CD4-positive, alpha-beta T cell (primary cell): Measurements from ENCODE around the gene HOXA3. TPM values are rescaled to one million over a fixed set of nuclear protein-coding genes. Genes with fewer than 3 reads are reported as not detected.
A peak's percentile ranks its signal among the peaks of the same experiment; 100 is the strongest.

Source experiments
- ATAC-seq: fragments of 200-7000 bp; cut with Tn5 transposase; one replicate; pipeline ENCODE4 v1.10.0; 2022; ENCODE audit warnings: mild to moderate bottlenecking; ENCODE audit not compliant: poor library complexity
- CTCF ChIA-PET: fragments of 350-600 bp; sonication (Branson Sonifier 250); formaldehyde crosslinking; loops from one replicate; lab custom pipeline; 2021; ENCODE audit warnings: antibody characterized with exemption, inconsistent platforms; lab: Charles Lee
- POLR2A ChIA-PET: fragments of 350-600 bp; sonication (Branson Sonifier 250); formaldehyde crosslinking; loops from one replicate; lab custom pipeline; 2021; ENCODE audit warnings: antibody characterized with exemption, inconsistent platforms; lab: Charles Lee
- DNase-seq, 14 experiments: peaks; one replicate each; pipeline ENCODE4 v3.0.0-alpha.2; 2013 to 2020; ENCODE audit warnings: mixed read lengths in 2 of 14
- H3K27ac ChIP-seq, 2 donors: one replicate each; pipeline versions ENCODE4 v1.5.1 to v1.7.0; 2013; ENCODE audit warnings: low read length in 2 of 2, low read depth in 1 of 2, mild to moderate bottlenecking in 1 of 2
- H3K27me3 ChIP-seq, 2 experiments: 1 replicate in 1 of 2; 2 replicates in 1 of 2; pipeline versions ENCODE4 v1.6.1 to v1.7.0; 2013; ENCODE audit warnings: low read length in 2 of 2, control low read depth in 1 of 2, mild to moderate bottlenecking in 1 of 2, moderate library complexity in 1 of 2; ENCODE audit not compliant: insufficient read depth in 2 of 2, control insufficient read depth in 1 of 2
- H3K36me3 ChIP-seq: one replicate; pipeline ENCODE4 v1.6.1; 2013; ENCODE audit warnings: low read length, control low read depth; ENCODE audit not compliant: insufficient read depth
- H3K4me1 ChIP-seq: one replicate; pipeline ENCODE4 v1.6.1; 2013; ENCODE audit warnings: low read length, control low read depth; ENCODE audit not compliant: insufficient read depth
- H3K4me3 ChIP-seq: one replicate; pipeline ENCODE4 v1.5.1; 2013; ENCODE audit warnings: mild to moderate bottlenecking, low read length, moderate library complexity
- H3K9me3 ChIP-seq, 2 experiments: 1 replicate in 1 of 2; 2 replicates in 1 of 2; pipeline versions ENCODE4 v1.6.1 to v1.7.0; 2013; ENCODE audit warnings: low read length in 2 of 2, mild to moderate bottlenecking in 2 of 2, control low read depth in 1 of 2, moderate library complexity in 1 of 2; ENCODE audit not compliant: control insufficient read depth in 1 of 2, insufficient read depth in 1 of 2
- H3K27ac Mint-ChIP-seq: one replicate; pipeline ENCODE4 v1.8.0; 2020; ENCODE audit warnings: mixed read lengths
- H3K27me3 Mint-ChIP-seq: one replicate; pipeline ENCODE4 v1.8.0; 2021; ENCODE audit warnings: mixed read lengths
- H3K36me3 Mint-ChIP-seq: one replicate; pipeline ENCODE4 v1.8.0; 2021; ENCODE audit warnings: low read depth, mixed read lengths
- H3K4me1 Mint-ChIP-seq: one replicate; pipeline ENCODE4 v1.8.0; 2021; ENCODE audit warnings: low read depth, mixed read lengths
- H3K4me3 Mint-ChIP-seq: one replicate; pipeline ENCODE4 v1.8.0; 2020; ENCODE audit warnings: mild to moderate bottlenecking, mixed read lengths
- H3K9me3 Mint-ChIP-seq: one replicate; pipeline ENCODE4 v1.8.0; 2020; ENCODE audit warnings: mixed read lengths
- intact Hi-C, 2 experiments: fragments of 100-400 bp; cut with DNase I in 1 of 2; cut with micrococcal nuclease in 1 of 2; formaldehyde crosslinking; loops; one replicate each; pipeline versions ENCODE4 v1.15.1 to v1.9.0; 2023 to 2025; cut with DNase I, micrococcal nuclease
- total RNA-seq, 174 experiments: library from RNA in 2 of 174; stranded (reverse) in 2 of 174; gene quantifications; one replicate each; pipeline ENCODE4 v1.2.3 and lab custom pipeline; 2021 to 2026
- TF ChIP-seq, protein P1 (sequence below): fragments of 200-600 bp; IDR thresholded peaks from one replicate; pipeline ENCODE4 v1.8.0; 2022; ENCODE audit warnings: antibody characterized with exemption, mild to moderate bottlenecking

HOXA3 gene
- total RNA-seq, 2 experiments from 2014 or later: not detected

DNA sequence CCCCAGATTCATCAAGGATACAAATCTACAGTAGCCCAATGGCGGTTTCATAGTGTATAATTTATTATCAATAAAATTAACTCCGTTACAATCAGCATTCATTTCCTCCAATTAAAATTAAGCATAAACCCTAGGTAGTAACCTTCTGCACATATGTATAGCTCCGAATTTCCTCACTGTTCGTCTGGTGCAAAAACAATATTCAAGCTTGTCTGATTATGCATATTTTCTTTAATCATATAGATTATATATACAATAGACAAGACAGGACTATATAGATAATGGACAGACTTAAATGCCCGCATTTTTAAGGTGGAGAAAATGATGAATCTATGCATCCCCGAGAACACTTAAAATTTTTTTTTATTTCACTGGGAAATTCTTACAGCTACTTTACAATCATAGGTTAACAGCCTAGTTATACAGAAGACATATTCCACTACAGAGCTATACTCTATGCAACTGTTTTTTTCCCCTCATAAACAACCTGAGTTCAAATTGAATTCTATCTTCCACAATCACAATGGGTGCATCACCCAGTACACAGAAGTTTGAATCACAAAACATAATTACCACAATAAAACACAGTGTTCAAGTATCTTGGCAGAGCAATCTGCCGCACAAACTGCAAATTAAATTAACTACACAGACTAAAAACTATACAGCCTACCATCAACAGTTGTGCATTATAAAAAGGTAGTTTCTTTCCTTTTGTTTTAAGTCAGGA is 10.3 kb upstream of the HOXA3 start:
- no peaks in the 10 kb centered on the region for H3K9me3 Mint-ChIP-seq
- DNase-seq (no peak), ATAC-seq (no peak)
- no peak overlapping the region for H3K27ac Mint-ChIP-seq
- TF ChIP-seq, protein P1, sequence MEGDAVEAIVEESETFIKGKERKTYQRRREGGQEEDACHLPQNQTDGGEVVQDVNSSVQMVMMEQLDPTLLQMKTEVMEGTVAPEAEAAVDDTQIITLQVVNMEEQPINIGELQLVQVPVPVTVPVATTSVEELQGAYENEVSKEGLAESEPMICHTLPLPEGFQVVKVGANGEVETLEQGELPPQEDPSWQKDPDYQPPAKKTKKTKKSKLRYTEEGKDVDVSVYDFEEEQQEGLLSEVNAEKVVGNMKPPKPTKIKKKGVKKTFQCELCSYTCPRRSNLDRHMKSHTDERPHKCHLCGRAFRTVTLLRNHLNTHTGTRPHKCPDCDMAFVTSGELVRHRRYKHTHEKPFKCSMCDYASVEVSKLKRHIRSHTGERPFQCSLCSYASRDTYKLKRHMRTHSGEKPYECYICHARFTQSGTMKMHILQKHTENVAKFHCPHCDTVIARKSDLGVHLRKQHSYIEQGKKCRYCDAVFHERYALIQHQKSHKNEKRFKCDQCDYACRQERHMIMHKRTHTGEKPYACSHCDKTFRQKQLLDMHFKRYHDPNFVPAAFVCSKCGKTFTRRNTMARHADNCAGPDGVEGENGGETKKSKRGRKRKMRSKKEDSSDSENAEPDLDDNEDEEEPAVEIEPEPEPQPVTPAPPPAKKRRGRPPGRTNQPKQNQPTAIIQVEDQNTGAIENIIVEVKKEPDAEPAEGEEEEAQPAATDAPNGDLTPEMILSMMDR: no peak
- ChIA-PET CTCF (interaction anchor here (0.7 to 3.7 kb wide), 8 partner anchors 13 to 1270 kb away, joined by 3 to 51 read pairs (median 8); no protein-coding TSS in a partner anchor), POLR2A (interaction anchor here (0.8 to 1.5 kb wide), 2 partner anchors 14 to 30 kb away, joined by 3 to 5 read pairs; no protein-coding TSS in a partner anchor)
- peaks cover 4% of the 10 kb centered on the region for H3K36me3 Mint-ChIP-seq
- peaks cover 85 to 96% of the 10 kb centered on the region in 2 experiments for H3K27me3 ChIP-seq
- intact Hi-C loops: loop anchor here (5.0 to 10.0 kb wide), 6 partner anchors 495 to 1310 kb away; partner anchors contain the start of gene SNX10 (in 1 of the 2)
- peaks cover 61% of the 10 kb centered on the region for H3K4me1 ChIP-seq
- no peak overlapping the region for H3K27ac ChIP-seq
- H3K27me3 Mint-ChIP-seq: peaks cover 93% of the 10 kb centered on the region
- peaks cover 46% of the 10 kb centered on the region for H3K4me1 Mint-ChIP-seq
- H3K9me3 ChIP-seq: peaks cover 0 to 63% of the 10 kb centered on the region in 2 experiments
- H3K36me3 ChIP-seq: no peaks in the 10 kb centered on the region
- peak overlapping the region; percentile 46 for H3K4me3 Mint-ChIP-seq
- H3K4me3 ChIP-seq: no peak overlapping the region

DNA sequence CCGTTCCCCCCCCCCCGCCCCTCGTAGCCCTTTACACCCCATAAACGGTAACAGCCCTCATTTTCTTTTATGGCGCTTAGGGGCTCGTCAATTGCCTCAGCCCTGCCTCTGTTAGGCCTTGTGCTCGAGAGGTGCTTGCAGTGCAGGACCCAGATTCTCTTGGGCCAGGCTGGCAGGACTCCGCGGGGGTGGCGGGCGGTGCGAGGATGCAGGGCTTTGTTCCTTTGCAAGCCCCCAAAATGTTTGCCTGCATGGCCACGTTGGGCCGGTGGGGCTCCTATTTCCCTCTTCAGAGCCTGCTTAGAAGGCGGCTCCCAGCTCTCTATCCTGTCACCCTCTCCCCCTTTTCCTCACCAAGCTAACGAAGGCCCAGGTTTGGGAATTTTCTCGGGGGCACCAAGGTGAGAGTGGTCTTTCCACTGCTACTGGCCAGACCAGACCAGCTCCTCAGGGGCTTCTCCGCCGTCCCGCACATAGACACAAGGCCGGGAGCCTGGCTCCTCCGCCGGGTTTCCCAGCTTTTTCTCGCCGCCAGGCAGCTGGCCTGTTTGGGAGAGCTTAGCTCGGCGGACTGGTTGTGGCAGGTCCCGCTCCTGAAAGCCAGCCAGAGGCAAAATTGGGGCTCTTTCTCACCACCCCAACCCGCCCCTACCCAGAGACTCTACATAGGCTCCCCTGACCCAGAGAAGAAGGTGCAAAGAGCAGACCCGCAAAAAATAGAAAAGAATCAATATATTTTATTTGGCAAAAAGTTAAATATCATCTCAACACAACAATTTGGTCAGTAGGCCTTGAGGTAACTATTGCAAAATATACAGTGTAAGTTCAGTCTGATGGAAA is 9.6 kb upstream of the HOXA3 start:
- ChIA-PET POLR2A (interaction anchor here (0.8 to 1.6 kb wide), 7 partner anchors 9 to 482 kb away, joined by 3 to 8 read pairs (median 6); no protein-coding TSS in a partner anchor), CTCF (interaction anchor here (0.7 to 3.7 kb wide), 16 partner anchors 10 to 1272 kb away, joined by 3 to 51 read pairs (median 6); partner anchors contain the start of gene HOXA3)
- peaks cover 85 to 96% of the 10 kb centered on the region in 2 experiments for H3K27me3 ChIP-seq
- TF ChIP-seq, protein P1: no peak
- H3K4me1 ChIP-seq: peaks cover 60% of the 10 kb centered on the region
- H3K9me3 ChIP-seq: peaks cover 0 to 64% of the 10 kb centered on the region in 2 experiments
- Mint-ChIP-seq H3K27me3 (peaks cover 93% of the 10 kb centered on the region), H3K4me1 (peaks cover 45% of the 10 kb centered on the region), H3K27ac (no peak overlapping the region), H3K9me3 (no peaks in the 10 kb centered on the region), H3K36me3 (peaks cover 4% of the 10 kb centered on the region), H3K4me3 (peak overlapping the region; percentile 25)
- ATAC-seq (no peak), DNase-seq (peak in 2 of 14 experiments; percentile 19 to 31)
- intact Hi-C loops: loop anchor here (1.0 to 10.0 kb wide), 12 partner anchors 308 to 1310 kb away; partner anchors contain the start of gene SNX10 (in 1 of the 2)
- no peak overlapping the region for H3K4me3 ChIP-seq
- H3K36me3 ChIP-seq: no peaks in the 10 kb centered on the region
- no peak overlapping the region for H3K27ac ChIP-seq

DNA sequence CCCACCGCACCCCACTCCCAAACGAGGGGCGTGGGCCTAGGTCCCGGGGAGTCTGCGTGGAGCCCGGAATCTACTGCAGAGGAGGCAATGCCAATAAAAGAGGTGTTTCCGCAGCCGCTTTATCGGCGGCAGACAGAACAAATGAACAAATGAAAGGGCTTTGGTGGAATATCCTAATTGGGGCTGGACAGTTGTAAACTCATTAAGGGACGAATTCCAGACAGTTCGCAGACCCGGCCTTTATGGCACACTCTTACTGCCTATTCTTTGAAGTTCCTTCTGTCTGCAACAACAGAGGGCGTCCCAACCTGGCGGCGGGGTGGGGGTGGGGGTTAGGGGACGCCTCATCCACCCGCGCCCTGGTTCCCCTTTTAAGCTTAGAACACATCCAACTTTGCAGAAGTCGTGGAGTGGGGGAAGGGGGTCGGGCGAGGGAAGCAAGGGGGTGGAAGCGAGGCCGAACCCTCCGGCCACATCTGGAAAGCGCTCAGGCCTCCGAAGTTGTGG is 8.9 kb upstream of the HOXA3 start:
- Histone ChIP-seq H3K4me3 (peak overlapping the region; percentile 60), H3K27me3 (peaks cover 83 to 94% of the 10 kb centered on the region in 2 experiments), H3K9me3 (peaks cover 0 to 64% of the 10 kb centered on the region in 2 experiments), H3K27ac (no peak overlapping the region), H3K4me1 (peaks cover 57% of the 10 kb centered on the region), H3K36me3 (no peaks in the 10 kb centered on the region)
- TF ChIP-seq, protein P1: peak; percentile 1
- intact Hi-C loops: loop anchor here (1.0 to 10.0 kb wide), 12 partner anchors 307 to 1309 kb away; partner anchors contain the start of gene SNX10 (in 1 of the 2)
- Mint-ChIP-seq H3K27ac (peak overlapping the region; percentile 42), H3K4me3 (peak overlapping the region; percentile 87), H3K36me3 (peaks cover 4% of the 10 kb centered on the region), H3K4me1 (peaks cover 45% of the 10 kb centered on the region), H3K27me3 (peaks cover 93% of the 10 kb centered on the region), H3K9me3 (no peaks in the 10 kb centered on the region)
- ATAC-seq (no peak), DNase-seq (peak in 2 of 14 experiments; percentile 52 to 55)
- ChIA-PET CTCF (interaction anchor here (0.6 to 3.7 kb wide), 31 partner anchors 9 to 1271 kb away, joined by 3 to 51 read pairs (median 5); partner anchors contain the start of genes HOXA11 and HOXA3), POLR2A (interaction anchor here (0.6 to 1.6 kb wide), 10 partner anchors 10 to 1267 kb away, joined by 3 to 8 read pairs (median 4); no protein-coding TSS in a partner anchor)
